ENCODE results near the gene BIRC3.

GRCh38 chr11:102274628-102275027 lies 42.7 kb upstream of the BIRC3 start:
- TF ChIP-seq POLR2AphosphoS5 (IDR thresholded peaks at IDR 0.05) (no peak), CTCF (IDR thresholded peaks at IDR 0.05) (no peak), POLR2A (IDR thresholded peaks at IDR 0.05) (no peak)

Measured in sigmoid colon (tissue), 4 donors.